Lower lobe of right lung (tissue), 2 donors: ENCODE measurements around the gene KDM1A. TPM values are rescaled to one million over a fixed set of nuclear protein-coding genes. Genes with fewer than 3 reads are reported as not detected.

Experiments used
- ATAC-seq, 2 donors: fragments of 200-7000 bp; cut with Tn5 transposase; one replicate each; pipeline ENCODE4 v1.9.1; 2020 to 2022; ENCODE audit warnings: mild to moderate bottlenecking in 2 of 2, moderate library complexity in 2 of 2
- DNase-seq: peaks from one replicate; pipeline ENCODE4 v3.0.0-alpha.2; 2020
- H3K27ac ChIP-seq: fragments of 200-600 bp; one replicate; pipeline ENCODE4 v1.8.0; 2022
- H3K27me3 ChIP-seq: fragments of 200-600 bp; one replicate; pipeline ENCODE4 v1.8.0; 2022; ENCODE audit warnings: low read depth
- H3K36me3 ChIP-seq: fragments of 200-600 bp; one replicate; pipeline ENCODE4 v1.8.0; 2022; ENCODE audit warnings: mild to moderate bottlenecking
- H3K4me1 ChIP-seq: fragments of 200-600 bp; one replicate; pipeline ENCODE4 v1.8.0; 2022
- H3K4me3 ChIP-seq: fragments of 200-600 bp; one replicate; pipeline ENCODE4 v1.8.0; 2022; ENCODE audit warnings: mild to moderate bottlenecking
- H3K9me3 ChIP-seq: fragments of 200-600 bp; one replicate; pipeline ENCODE4 v1.8.0; 2022
- intact Hi-C: fragments of 100-400 bp; cut with DNase I; formaldehyde crosslinking; loops from one replicate; pipeline ENCODE4 v1.11.0; 2022
- total RNA-seq: library from RNA; stranded (reverse); fragmentation: NEBNext Ultra II Directional; extraction: Animal tissue kit (Norgen Biotek cat#: 25700); gene quantifications from one replicate; pipeline ENCODE4 v1.2.1, GENCODE V29; 2021
- TF ChIP-seq, protein P1 (sequence below): fragments of 200-600 bp; IDR thresholded peaks from one replicate; pipeline ENCODE4 v1.8.0; 2022; ENCODE audit warnings: antibody characterized with exemption, mild to moderate bottlenecking
- donor health status: DM: no; HTN: yes; CAD: no; lungs with severe emphysema.

Gene KDM1A
- total RNA-seq, 1 donor from 2014 or later, result 38.6 TPM

DNA sequence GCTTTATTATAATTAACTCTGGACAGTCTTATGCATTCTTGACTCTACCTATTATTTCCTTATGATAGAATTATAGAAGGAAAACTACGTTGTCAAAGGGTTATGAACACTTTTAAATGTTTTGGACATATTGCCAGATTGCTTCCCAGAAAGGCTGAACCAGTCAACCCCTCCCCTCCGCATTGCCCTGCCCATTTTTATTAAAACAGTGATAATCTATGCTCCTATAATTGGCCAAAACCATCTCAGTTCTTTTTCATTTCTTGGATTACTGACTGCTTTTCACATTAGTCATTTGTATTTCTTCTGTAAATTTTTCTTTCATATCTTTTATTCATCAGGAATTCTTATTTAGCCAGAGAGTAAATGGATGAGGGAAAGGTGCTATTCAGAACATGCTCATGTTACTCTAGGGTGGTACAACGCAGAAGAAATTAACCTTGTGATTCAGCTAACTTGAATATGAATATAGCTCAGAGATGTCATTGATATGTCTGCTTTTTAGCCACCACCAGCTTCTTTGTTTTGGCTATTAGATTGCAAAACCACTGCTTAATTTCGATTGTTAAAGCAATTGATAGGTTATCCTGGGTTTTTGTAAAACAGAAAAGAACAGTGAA lies 32.1 kb downstream of the KDM1A start:
- TF ChIP-seq, protein P1, sequence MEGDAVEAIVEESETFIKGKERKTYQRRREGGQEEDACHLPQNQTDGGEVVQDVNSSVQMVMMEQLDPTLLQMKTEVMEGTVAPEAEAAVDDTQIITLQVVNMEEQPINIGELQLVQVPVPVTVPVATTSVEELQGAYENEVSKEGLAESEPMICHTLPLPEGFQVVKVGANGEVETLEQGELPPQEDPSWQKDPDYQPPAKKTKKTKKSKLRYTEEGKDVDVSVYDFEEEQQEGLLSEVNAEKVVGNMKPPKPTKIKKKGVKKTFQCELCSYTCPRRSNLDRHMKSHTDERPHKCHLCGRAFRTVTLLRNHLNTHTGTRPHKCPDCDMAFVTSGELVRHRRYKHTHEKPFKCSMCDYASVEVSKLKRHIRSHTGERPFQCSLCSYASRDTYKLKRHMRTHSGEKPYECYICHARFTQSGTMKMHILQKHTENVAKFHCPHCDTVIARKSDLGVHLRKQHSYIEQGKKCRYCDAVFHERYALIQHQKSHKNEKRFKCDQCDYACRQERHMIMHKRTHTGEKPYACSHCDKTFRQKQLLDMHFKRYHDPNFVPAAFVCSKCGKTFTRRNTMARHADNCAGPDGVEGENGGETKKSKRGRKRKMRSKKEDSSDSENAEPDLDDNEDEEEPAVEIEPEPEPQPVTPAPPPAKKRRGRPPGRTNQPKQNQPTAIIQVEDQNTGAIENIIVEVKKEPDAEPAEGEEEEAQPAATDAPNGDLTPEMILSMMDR, result no peak
- no peaks in the 10 kb centered on the region for H3K9me3 ChIP-seq
- peaks cover 34% of the 10 kb centered on the region for H3K36me3 ChIP-seq
- ATAC-seq (no peak), DNase-seq (no peak)
- no peak overlapping the region for H3K4me3 ChIP-seq
- H3K27ac ChIP-seq, result no peak overlapping the region
- intact Hi-C loops, result no loop called here
- H3K27me3 ChIP-seq, result no peaks in the 10 kb centered on the region
- H3K4me1 ChIP-seq, result no peaks in the 10 kb centered on the region

DNA sequence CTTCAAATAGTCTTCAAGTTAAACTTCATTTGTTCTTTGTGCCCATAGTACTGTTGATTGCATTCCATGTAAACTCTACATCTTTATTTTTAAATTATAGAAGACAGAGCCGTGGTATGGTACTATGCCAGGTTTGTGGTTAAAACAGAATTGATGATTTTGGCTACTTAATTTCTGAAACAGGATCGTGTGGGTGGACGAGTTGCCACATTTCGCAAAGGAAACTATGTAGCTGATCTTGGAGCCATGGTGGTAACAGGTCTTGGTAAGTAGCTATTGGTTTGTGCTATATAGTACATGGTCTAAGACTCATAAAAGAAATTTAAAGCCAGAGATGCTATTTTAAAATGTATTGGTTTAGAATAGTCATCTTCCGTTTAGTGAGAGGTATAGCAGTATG lies 38.0 kb downstream of the KDM1A start:
- DNase-seq (no peak), ATAC-seq (no peak)
- no peaks in the 10 kb centered on the region for H3K27me3 ChIP-seq
- TF ChIP-seq, protein P1, result no peak
- peaks cover 82% of the 10 kb centered on the region for H3K36me3 ChIP-seq
- H3K27ac ChIP-seq, result no peak overlapping the region
- H3K4me1 ChIP-seq, result no peaks in the 10 kb centered on the region
- no peak overlapping the region for H3K4me3 ChIP-seq
- no peaks in the 10 kb centered on the region for H3K9me3 ChIP-seq
- intact Hi-C loops, result no loop called here

DNA sequence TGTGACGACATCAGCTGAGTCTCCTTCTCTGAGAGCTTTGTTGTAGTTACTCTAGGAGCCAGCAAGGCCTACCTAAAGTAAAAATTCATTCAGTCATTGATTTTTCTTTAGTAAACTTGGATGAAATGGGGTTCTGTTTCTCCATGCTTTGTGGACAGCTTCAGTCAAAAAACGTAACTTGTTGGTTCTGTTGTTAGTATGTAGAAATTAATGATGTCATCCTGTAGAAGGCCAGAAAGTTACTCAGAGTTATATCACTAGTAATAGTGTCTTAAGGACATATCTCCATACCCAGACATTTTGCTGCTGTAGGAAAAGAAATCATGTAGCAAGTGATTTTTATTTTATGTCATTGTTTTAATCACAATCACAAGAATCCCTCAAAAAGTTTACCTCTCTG lies 43.0 kb downstream of the KDM1A start:
- TF ChIP-seq, protein P1, result no peak
- H3K4me1 ChIP-seq, result no peaks in the 10 kb centered on the region
- intact Hi-C loops, result no loop called here
- no peak overlapping the region for H3K27ac ChIP-seq
- H3K4me3 ChIP-seq, result no peak overlapping the region
- no peak for ATAC-seq
- peaks cover 92% of the 10 kb centered on the region for H3K36me3 ChIP-seq
- no peaks in the 10 kb centered on the region for H3K27me3 ChIP-seq
- no peak for DNase-seq
- H3K9me3 ChIP-seq, result no peaks in the 10 kb centered on the region

DNA sequence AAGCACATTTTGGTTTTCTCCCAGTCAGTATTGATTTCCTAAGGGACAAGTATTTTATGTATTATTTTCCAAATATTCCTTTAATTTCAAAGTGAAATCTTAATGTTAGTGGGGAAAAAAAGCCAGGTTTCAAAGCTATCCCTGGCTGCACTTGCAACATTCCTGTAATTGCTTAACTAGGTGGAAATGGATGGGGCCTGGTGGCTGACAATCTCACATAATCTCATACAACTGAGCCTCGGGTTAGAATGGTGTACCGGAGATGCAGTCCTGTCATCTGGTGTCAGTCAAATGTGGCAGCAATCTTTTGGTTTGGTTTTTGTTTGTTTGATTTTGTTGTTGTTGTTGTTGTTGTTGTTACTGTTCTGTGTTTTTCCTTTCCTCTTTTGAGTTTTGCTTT lies 46.1 kb downstream of the KDM1A start:
- intact Hi-C loops, result no loop called here
- H3K27me3 ChIP-seq, result no peaks in the 10 kb centered on the region
- H3K9me3 ChIP-seq, result no peaks in the 10 kb centered on the region
- TF ChIP-seq, protein P1, result no peak
- H3K27ac ChIP-seq, result no peak overlapping the region
- no peak for ATAC-seq
- no peak overlapping the region for H3K4me3 ChIP-seq
- peaks cover 92% of the 10 kb centered on the region for H3K36me3 ChIP-seq
- no peaks in the 10 kb centered on the region for H3K4me1 ChIP-seq
- DNase-seq, result no peak

DNA sequence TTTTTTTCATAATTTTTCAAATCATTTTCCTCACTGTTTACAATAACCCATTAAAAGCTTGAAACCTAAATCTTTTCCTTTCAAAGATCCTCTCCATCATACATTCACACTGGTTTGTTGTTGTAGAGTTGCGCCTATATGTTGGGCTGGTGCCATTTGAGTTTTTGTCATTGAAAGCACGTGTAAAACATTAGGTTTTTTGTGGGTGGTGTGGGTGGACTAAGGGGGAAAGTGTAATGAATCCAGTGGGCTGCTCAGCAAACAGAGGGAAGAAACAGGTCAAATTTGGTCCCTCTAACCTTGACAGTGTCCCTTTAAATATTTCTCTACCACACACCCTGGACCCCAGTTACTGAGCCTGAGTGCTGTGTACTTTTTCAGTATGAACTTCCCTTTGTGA lies 46.8 kb downstream of the KDM1A start:
- Histone ChIP-seq H3K9me3 (no peaks in the 10 kb centered on the region), H3K4me3 (no peak overlapping the region), H3K27me3 (no peaks in the 10 kb centered on the region), H3K36me3 (peaks cover 92% of the 10 kb centered on the region), H3K4me1 (no peaks in the 10 kb centered on the region), H3K27ac (no peak overlapping the region)
- no peak for ATAC-seq
- intact Hi-C loops, result no loop called here
- DNase-seq, result no peak
- TF ChIP-seq, protein P1, result no peak
